Naive B cell (primary cell): ENCODE data around the gene TMEM35A. TPM values are rescaled to one million over a fixed set of nuclear protein-coding genes. Genes with fewer than 3 reads are reported as not detected.

Source experiments
- ATAC-seq, 2 donors: fragments of 150-1000 bp; cut with Tn5 transposase; 2 replicates each; pipeline ENCODE4 v1.10.0; 2021; ENCODE audit warnings: low read depth in 2 of 2, mild to moderate bottlenecking in 2 of 2, moderate library complexity in 2 of 2
- DNase-seq: peaks from one replicate; pipeline ENCODE4 v3.0.0; 2022
- H3K27ac Mint-ChIP-seq, 6 donors: one replicate each; pipeline ENCODE4 v1.8.0; 2020 to 2022; ENCODE audit warnings: mild to moderate bottlenecking in 6 of 6, mixed read lengths in 6 of 6, moderate library complexity in 5 of 6, inconsistent platforms in 2 of 6
- H3K27me3 Mint-ChIP-seq, 3 donors: one replicate each; pipeline ENCODE4 v1.8.0; 2021 to 2022; ENCODE audit warnings: mixed read lengths in 3 of 3, mild to moderate bottlenecking in 1 of 3
- H3K36me3 Mint-ChIP-seq, 2 donors: one replicate each; pipeline ENCODE4 v1.8.0; 2020 to 2022; ENCODE audit warnings: mixed read lengths in 2 of 2, inconsistent platforms in 1 of 2, mild to moderate bottlenecking in 1 of 2
- H3K4me1 Mint-ChIP-seq, 3 donors: one replicate each; pipeline ENCODE4 v1.8.0; 2020 to 2022; ENCODE audit warnings: mixed read lengths in 3 of 3, inconsistent platforms in 1 of 3, mild to moderate bottlenecking in 1 of 3, moderate library complexity in 1 of 3
- H3K4me3 Mint-ChIP-seq, 8 donors: one replicate each; pipeline ENCODE4 v1.8.0; 2020 to 2022; ENCODE audit warnings: mild to moderate bottlenecking in 8 of 8, mixed read lengths in 8 of 8, moderate library complexity in 8 of 8, inconsistent platforms in 2 of 8
- H3K9me3 Mint-ChIP-seq, 7 donors: one replicate each; pipeline ENCODE4 v1.8.0; 2020 to 2022; ENCODE audit warnings: mixed read lengths in 7 of 7, mild to moderate bottlenecking in 5 of 7, inconsistent platforms in 2 of 7, moderate library complexity in 1 of 7
- polyA plus RNA-seq, 6 donors: library from polyadenylated mRNA; unstranded; fragments of 300-500 nt; fragmentation: Illumina TruSeq; gene quantifications; one replicate each; pipeline ENCODE4 v1.2.3, GENCODE V29; 2021; ENCODE audit warnings: low read depth in 6 of 6

TMEM35A gene
- polyA plus RNA-seq, 6 donors from 2014 or later = not detected

GRCh38 chrX:101081231-101081630 is 2.6 kb downstream of the TMEM35A start:
- H3K36me3 Mint-ChIP-seq = no peaks in the 10 kb centered on the region
- peaks cover 0 to 12% (median 6%) of the 10 kb centered on the region in 3 donors for H3K4me1 Mint-ChIP-seq
- H3K27me3 Mint-ChIP-seq = peaks cover 23 to 45% (median 23%) of the 10 kb centered on the region in 3 donors
- no peak for ATAC-seq
- DNase-seq = no peak
- H3K4me3 Mint-ChIP-seq = no peak overlapping the region
- peaks cover 0 to 2% (median 0%) of the 10 kb centered on the region in 7 donors for H3K9me3 Mint-ChIP-seq
- H3K27ac Mint-ChIP-seq = no peak overlapping the region

- peak overlapping the region in 2 of 6 donors; percentile 4 to 27 for H3K27ac Mint-ChIP-seq
- DNase-seq (no peak), ATAC-seq (no peak)
- H3K36me3 Mint-ChIP-seq = no peaks in the 10 kb centered on the region
- H3K4me3 Mint-ChIP-seq = no peak overlapping the region
- no peaks in the 10 kb centered on the region for H3K4me1 Mint-ChIP-seq
- peaks cover 0 to 2% (median 0%) of the 10 kb centered on the region in 7 donors for H3K9me3 Mint-ChIP-seq
- no peaks in the 10 kb centered on the region for H3K27me3 Mint-ChIP-seq
These were observed 13.1 kb downstream of the TMEM35A start for GRCh38 chrX:101091817-101092216.

DNA sequence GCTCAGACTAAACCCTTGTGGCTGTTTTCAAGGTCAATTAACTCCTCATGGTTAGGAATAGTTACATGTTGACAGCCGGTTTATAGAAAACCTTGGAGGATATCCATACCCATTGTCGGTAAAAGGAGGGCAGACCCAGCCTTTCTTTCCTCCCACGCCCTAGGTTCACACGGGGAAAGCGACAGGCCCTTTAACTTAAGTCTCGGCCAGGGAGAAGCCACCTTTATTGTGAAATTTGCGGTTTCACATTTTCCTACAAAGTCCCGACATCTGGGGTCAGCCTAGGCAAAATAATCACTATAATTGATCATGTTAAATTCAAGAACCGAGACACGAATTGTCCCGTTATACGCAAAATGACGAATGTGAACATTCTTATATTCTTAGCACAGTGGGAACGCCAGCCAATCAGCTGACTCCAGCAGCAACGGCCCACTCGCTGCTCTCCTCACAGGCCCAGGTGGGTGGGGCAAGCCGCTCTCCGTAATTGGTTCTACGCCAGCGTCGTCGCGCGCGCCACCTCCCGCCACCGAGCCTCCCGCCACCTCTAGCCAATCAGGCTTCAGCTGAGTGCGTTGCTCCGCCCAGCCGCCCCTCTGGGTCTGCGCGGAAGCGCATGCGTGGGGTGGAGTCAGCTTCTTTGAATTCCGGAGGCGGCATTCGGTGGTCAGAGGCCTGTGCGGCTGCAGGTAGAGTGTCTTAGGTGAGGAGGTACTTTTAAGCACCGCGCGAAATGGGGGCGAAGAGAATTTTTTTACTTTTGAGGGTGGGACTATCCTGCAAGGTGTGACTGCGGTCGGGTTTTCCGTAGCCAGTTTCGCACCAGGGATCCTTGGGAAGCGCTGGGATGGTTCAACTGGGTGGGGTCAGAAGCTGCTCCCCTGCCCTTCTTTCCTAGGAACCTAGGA is 19.1 kb downstream of the TMEM35A start, which contains the start of gene CENPI:
Gene CENPI (plus strand): TSS at position 659 of the 908 bp plus-strand sequence. CDS start 2,867 bp downstream, outside the sequence.
- Mint-ChIP-seq H3K4me3 (peak within 1 kb of the TSS; percentile 77 to 94 (median 92)), H3K36me3 (no peaks in the 10 kb centered on the region)

GRCh38 chrX:101108284-101108683 is 29.6 kb downstream of the TMEM35A start:
- peak overlapping the region in 1 of 6 donors; percentile 24 for H3K27ac Mint-ChIP-seq
- DNase-seq (no peak), ATAC-seq (no peak)
- no peaks in the 10 kb centered on the region for H3K36me3 Mint-ChIP-seq
- H3K27me3 Mint-ChIP-seq = no peaks in the 10 kb centered on the region
- H3K4me3 Mint-ChIP-seq = no peak overlapping the region
- no peaks in the 10 kb centered on the region for H3K9me3 Mint-ChIP-seq
- no peaks in the 10 kb centered on the region for H3K4me1 Mint-ChIP-seq

More for the DNA sequence above, 19.1 kb downstream of the TMEM35A start, which contains the start of gene CENPI:
- ATAC-seq = peak; percentile 98 to 99
- peak; percentile 90 for DNase-seq
- Mint-ChIP-seq H3K4me1 (peaks cover 10 to 12% (median 11%) of the 10 kb centered on the region in 3 donors), H3K27ac (peak within 1 kb of the TSS; percentile 82 to 97 (median 92)), H3K27me3 (no peaks in the 10 kb centered on the region), H3K9me3 (peaks cover 0 to 2% (median 0%) of the 10 kb centered on the region in 7 donors)

- no peak overlapping the region for H3K4me3 Mint-ChIP-seq
- ATAC-seq = no peak
These were observed 39.0 kb downstream of the TMEM35A start for GRCh38 chrX:101117701-101118100.

DNA sequence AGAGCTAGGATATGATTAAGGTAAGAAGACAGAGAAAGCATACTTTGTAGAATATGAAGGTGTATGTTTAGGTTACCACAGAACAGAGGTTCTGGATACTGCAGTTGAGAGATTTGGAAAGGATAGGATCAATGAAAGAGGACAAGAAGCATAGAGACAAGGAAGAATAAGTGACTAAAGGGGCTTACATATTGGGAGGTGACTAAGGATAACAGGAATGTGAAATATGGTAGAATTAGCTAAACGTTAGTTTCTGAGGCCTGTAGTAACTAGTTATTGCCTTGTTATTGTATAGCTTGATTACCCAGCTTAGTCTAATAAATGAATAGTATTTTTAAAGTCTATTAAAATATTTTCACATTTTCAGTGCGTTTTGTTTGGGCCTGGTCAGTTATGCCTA is 57.6 kb downstream of the TMEM35A start:
- no peaks in the 10 kb centered on the region for H3K27me3 Mint-ChIP-seq
- no peak overlapping the region for H3K27ac Mint-ChIP-seq
- ATAC-seq (no peak), DNase-seq (no peak)
- H3K4me1 Mint-ChIP-seq = no peaks in the 10 kb centered on the region
- peaks cover 0 to 7% of the 10 kb centered on the region in 2 donors for H3K36me3 Mint-ChIP-seq
- peaks cover 0 to 4% (median 0%) of the 10 kb centered on the region in 7 donors for H3K9me3 Mint-ChIP-seq
- H3K4me3 Mint-ChIP-seq = no peak overlapping the region

More at GRCh38 chrX:101117701-101118100, 39.0 kb downstream of the TMEM35A start:
- H3K27me3 Mint-ChIP-seq = no peaks in the 10 kb centered on the region
- H3K4me1 Mint-ChIP-seq = no peaks in the 10 kb centered on the region
- H3K27ac Mint-ChIP-seq = peak overlapping the region in 2 of 6 donors; percentile 25 to 81
- peaks cover 0 to 4% of the 10 kb centered on the region in 2 donors for H3K36me3 Mint-ChIP-seq
- H3K9me3 Mint-ChIP-seq = peaks cover 0 to 4% (median 0%) of the 10 kb centered on the region in 7 donors
- DNase-seq = no peak

Other genes with a start within 250 kb of the TMEM35A start
- not detected for gene NOX1, start 204.5 kb upstream of the TMEM35A start, polyA plus RNA-seq
- gene XKRX, start 150.0 kb upstream of the TMEM35A start, polyA plus RNA-seq = 1 to 10 TPM; 1.5 to 2.8 (median 2.3) TPM
- not detected for gene ARL13A, start 109.2 kb upstream of the TMEM35A start, polyA plus RNA-seq
- gene TRMT2B, start 26.8 kb upstream of the TMEM35A start, polyA plus RNA-seq = 10 to 100 TPM; 41.4 to 75.7 (median 52.0) TPM
- under 1 TPM in 4 of 6 donors, not detected in 2; 0.26 to 0.60 (median 0.41) TPM for gene CENPI, start 19.3 kb downstream of the TMEM35A start, polyA plus RNA-seq
- not detected for gene DRP2, start 140.9 kb downstream of the TMEM35A start, polyA plus RNA-seq
- not detected for gene TAF7L, start 212.5 kb downstream of the TMEM35A start, polyA plus RNA-seq